Fibroblast of peridontal ligament (primary cell): Measurements from ENCODE around the gene ZSWIM8.
A peak's percentile ranks its signal among the peaks of the same experiment; 100 is the strongest.
"Not testable (repeated sequence)": the region's sequence is repeated elsewhere in the genome, so short reads cannot be mapped to it uniquely, and the experiment has no call there.

Experiments
- DNase-seq: peaks from one replicate; pipeline ENCODE4 v3.0.0-alpha.2; 2010; ENCODE audit errors: extremely low read depth

The ZSWIM8 gene

GRCh38 chr10:73785211-73785720 lies at the start of gene ZSWIM8:
Gene ZSWIM8 (plus strand): TSS chr10:73785606. CDS start chr10:73785879, 273 bp downstream.
- DNase-seq = peak; percentile 98

GRCh38 chr10:73740501-73741254 lies 44.7 kb upstream of the ZSWIM8 start:
- not testable (repeated sequence) for DNase-seq

GRCh38 chr10:73742454-73742734 lies 43.0 kb upstream of the ZSWIM8 start:
- DNase-seq = no peak

- peak; percentile 12 for DNase-seq
Observed at GRCh38 chr10:73743327-73743904, 42.0 kb upstream of the ZSWIM8 start.

GRCh38 chr10:73743905-73744663 lies 41.3 kb upstream of the ZSWIM8 start, which contains the start of gene SEC24C:
Gene SEC24C (plus strand): TSS chr10:73744372. CDS start chr10:73746833, 2,461 bp downstream.
- DNase-seq = peak; percentile 96

- DNase-seq = peak; percentile 65
Observed at GRCh38 chr10:73744664-73744975, 40.8 kb upstream of the ZSWIM8 start.

- DNase-seq = no peak
Observed at GRCh38 chr10:73746721-73747120, 38.7 kb upstream of the ZSWIM8 start.

- DNase-seq = no peak
Observed at GRCh38 chr10:73750819-73751218, 34.6 kb upstream of the ZSWIM8 start.

GRCh38 chr10:73756183-73756582 lies 29.2 kb upstream of the ZSWIM8 start:
- no peak for DNase-seq

GRCh38 chr10:73758704-73759511 lies 26.5 kb upstream of the ZSWIM8 start:
- DNase-seq = peak; percentile 36

GRCh38 chr10:73759512-73760115 lies 25.8 kb upstream of the ZSWIM8 start:
- no peak for DNase-seq

GRCh38 chr10:73761781-73762180 lies 23.6 kb upstream of the ZSWIM8 start:
- no peak for DNase-seq

- DNase-seq = no peak
Observed at GRCh38 chr10:73762915-73763314, 22.5 kb upstream of the ZSWIM8 start.

GRCh38 chr10:73763343-73763742 lies 22.1 kb upstream of the ZSWIM8 start:
- no peak for DNase-seq

- no peak for DNase-seq
Observed at GRCh38 chr10:73765066-73765465, 20.3 kb upstream of the ZSWIM8 start.

- no peak for DNase-seq
Observed at GRCh38 chr10:73768881-73769280, 16.5 kb upstream of the ZSWIM8 start.

- no peak for DNase-seq
Observed at GRCh38 chr10:73769396-73769795, 16.0 kb upstream of the ZSWIM8 start.

GRCh38 chr10:73771722-73772280 lies 13.6 kb upstream of the ZSWIM8 start:
- DNase-seq = peak; percentile 79

GRCh38 chr10:73772281-73773151 lies 12.9 kb upstream of the ZSWIM8 start:
- peak; percentile 77 for DNase-seq
